Activated T-helper 2 cell treated with anti-CD3 and anti-CD28 coated beads, Interferon-gamma antibody, Interleukin-2, Interleukin-4, amounts not matched to agents 10 μg/mL and 5 μg/mL and 100 μg/mL, durations not matched to agents 14 hours and 24 hours and 36 hours (primary cell): ENCODE measurements around the gene C1orf50. TPM values are rescaled to one million over a fixed set of nuclear protein-coding genes. Genes with fewer than 3 reads are reported as not detected.
"Not testable (repeated sequence)": the region's sequence is repeated elsewhere in the genome, so short reads cannot be mapped to it uniquely, and the experiment has no call there.

Source experiments
- DNase-seq: peaks from one replicate; pipeline ENCODE4 v3.0.0; 2021; ENCODE audit warnings: low spot score
- H3K27ac Mint-ChIP-seq: one replicate; pipeline ENCODE4 v1.8.0; 2021; ENCODE audit warnings: mixed read lengths
- H3K27me3 Mint-ChIP-seq: one replicate; pipeline ENCODE4 v1.8.0; 2021; ENCODE audit warnings: low read depth, mixed read lengths
- H3K36me3 Mint-ChIP-seq: one replicate; pipeline ENCODE4 v1.8.0; 2021; ENCODE audit warnings: low read depth, mixed read lengths
- H3K4me1 Mint-ChIP-seq: one replicate; pipeline ENCODE4 v1.8.0; 2021; ENCODE audit warnings: low read depth, mixed read lengths
- H3K4me3 Mint-ChIP-seq: one replicate; pipeline ENCODE4 v1.8.0; 2021; ENCODE audit warnings: low read depth, mild to moderate bottlenecking, moderate library complexity, mixed read lengths
- H3K9me3 Mint-ChIP-seq: one replicate; pipeline ENCODE4 v1.8.0; 2021; ENCODE audit warnings: mixed read lengths
- intact Hi-C: fragments of 100-400 bp; cut with micrococcal nuclease; formaldehyde crosslinking; loops from one replicate; pipeline ENCODE4 v1.15.1; 2023
- total RNA-seq: library from RNA; stranded (reverse); gene quantifications from 2 replicates; pipeline ENCODE4 v1.2.3, GENCODE V29; 2022

C1orf50 gene
- total RNA-seq, 1 donor from 2014 or later = 6.9 TPM

- H3K4me3 Mint-ChIP-seq = no peak overlapping the region
- intact Hi-C loops = no loop called here
- no peaks in the 10 kb centered on the region for H3K27me3 Mint-ChIP-seq
- no peaks in the 10 kb centered on the region for H3K9me3 Mint-ChIP-seq
- peaks cover 16% of the 10 kb centered on the region for H3K36me3 Mint-ChIP-seq
- DNase-seq = no peak
- no peak overlapping the region for H3K27ac Mint-ChIP-seq
- H3K4me1 Mint-ChIP-seq = no peaks in the 10 kb centered on the region
Observed at GRCh38 chr1:42742617-42743316, 24.3 kb upstream of the C1orf50 start.

DNA sequence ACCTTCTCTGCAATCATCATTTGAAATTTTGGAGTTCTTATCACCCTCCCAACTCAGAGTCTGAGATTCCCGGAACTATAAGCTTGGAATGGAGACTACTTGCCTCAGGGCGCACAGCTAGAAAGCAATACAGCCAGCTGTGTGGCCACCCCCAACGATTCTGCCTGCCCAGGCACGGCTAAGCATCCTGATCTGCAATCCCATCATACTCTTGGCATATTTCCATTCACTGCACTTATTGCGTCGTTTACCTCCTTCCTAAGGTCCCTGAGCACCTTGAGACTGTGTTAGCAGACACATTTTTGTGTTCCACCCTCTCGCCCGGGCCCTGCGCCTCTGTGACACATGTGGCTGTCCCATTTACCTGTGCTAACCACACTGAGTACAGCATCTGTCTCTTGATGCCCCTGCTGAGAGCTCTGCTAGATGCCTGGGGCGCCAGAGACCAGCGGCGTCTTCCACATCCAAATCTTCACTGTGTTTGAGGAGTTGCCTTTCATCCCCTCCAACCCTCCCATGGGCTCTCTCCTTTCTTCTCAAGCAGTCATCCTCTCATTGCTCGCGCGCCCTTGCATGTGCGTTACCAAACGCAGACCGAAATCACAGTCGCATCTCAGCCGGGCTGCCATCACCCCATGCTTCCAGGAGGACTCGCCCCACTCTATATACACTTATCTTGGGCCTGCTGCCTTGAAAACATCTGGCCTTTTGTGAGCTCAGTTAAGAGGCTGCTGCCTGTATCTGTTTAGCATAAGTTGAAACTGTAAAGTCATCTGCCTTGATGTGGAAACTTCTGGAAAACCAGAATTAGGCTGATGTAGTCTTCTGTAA lies 23.5 kb upstream of the C1orf50 start:
- Mint-ChIP-seq H3K36me3 (peaks cover 24% of the 10 kb centered on the region), H3K4me3 (no peak overlapping the region), H3K9me3 (no peaks in the 10 kb centered on the region), H3K27ac (no peak overlapping the region), H3K27me3 (no peaks in the 10 kb centered on the region), H3K4me1 (no peaks in the 10 kb centered on the region)
- intact Hi-C loops = no loop called here
- no peak for DNase-seq

GRCh38 chr1:42744148-42744413 lies 23.0 kb upstream of the C1orf50 start:
- intact Hi-C loops = no loop called here

DNA sequence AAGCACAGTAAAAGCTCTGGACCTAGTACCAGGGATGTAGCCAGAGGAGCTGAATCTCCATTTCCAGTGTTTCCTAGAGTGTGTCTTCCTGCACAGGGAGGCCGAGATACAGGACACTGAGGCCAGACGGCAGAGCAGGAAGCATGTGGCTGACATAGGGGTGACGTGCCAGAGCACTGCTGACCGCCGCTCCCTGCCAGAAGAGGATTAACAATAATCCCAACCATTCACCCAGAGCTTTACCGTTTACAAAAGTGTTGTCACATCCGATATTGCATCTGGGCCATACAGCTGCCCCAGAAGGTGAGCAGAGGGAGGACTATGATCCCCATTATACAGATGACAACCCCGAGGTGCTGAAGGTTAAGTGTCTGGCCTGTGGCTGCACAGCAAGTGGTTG lies 21.2 kb upstream of the C1orf50 start:
- Mint-ChIP-seq H3K4me1 (no peaks in the 10 kb centered on the region), H3K27me3 (no peaks in the 10 kb centered on the region), H3K27ac (no peak overlapping the region), H3K36me3 (peaks cover 42% of the 10 kb centered on the region), H3K4me3 (no peak overlapping the region), H3K9me3 (no peaks in the 10 kb centered on the region)
- no peak for DNase-seq
- intact Hi-C loops = loop anchor here (5.0 kb wide), 1 partner anchor 169 kb away; no protein-coding TSS in a partner anchor

More at GRCh38 chr1:42744148-42744413, 23.0 kb upstream of the C1orf50 start:
- Mint-ChIP-seq H3K27ac (no peak overlapping the region), H3K27me3 (no peaks in the 10 kb centered on the region), H3K4me3 (no peak overlapping the region), H3K36me3 (peaks cover 29% of the 10 kb centered on the region), H3K4me1 (no peaks in the 10 kb centered on the region), H3K9me3 (no peaks in the 10 kb centered on the region)
- no peak for DNase-seq

- Mint-ChIP-seq H3K36me3 (peaks cover 44% of the 10 kb centered on the region), H3K9me3 (peaks cover 1% of the 10 kb centered on the region), H3K4me3 (no peak overlapping the region), H3K4me1 (no peaks in the 10 kb centered on the region), H3K27ac (no peak overlapping the region), H3K27me3 (no peaks in the 10 kb centered on the region)
- intact Hi-C loops = loop anchor here (5.0 kb wide), 1 partner anchor 169 kb away; no protein-coding TSS in a partner anchor
- DNase-seq = no peak
Observed at GRCh38 chr1:42746436-42747105, 20.5 kb upstream of the C1orf50 start.

DNA sequence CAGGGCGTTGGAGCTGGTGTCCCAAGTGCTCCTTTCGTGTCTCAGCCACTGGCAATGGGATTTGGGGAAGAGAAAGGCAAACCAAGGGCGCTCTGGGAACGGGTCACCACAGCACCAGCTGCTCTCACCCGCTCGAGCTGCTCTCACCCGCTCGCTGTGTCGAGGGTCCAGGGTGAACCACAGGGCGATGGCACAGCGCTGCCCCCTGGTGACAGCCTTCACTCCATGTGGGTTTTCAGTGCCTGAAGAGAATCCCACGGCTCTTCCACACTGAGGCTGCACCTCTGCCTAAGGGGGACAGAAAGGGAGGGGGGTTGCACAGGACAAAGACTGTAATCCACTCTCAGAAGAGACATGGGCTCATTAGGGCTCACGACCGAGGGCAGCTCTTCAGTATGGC lies 19.9 kb upstream of the C1orf50 start:
- H3K36me3 Mint-ChIP-seq = peaks cover 49% of the 10 kb centered on the region
- no peaks in the 10 kb centered on the region for H3K27me3 Mint-ChIP-seq
- H3K9me3 Mint-ChIP-seq = peaks cover 5% of the 10 kb centered on the region
- DNase-seq = no peak
- no peak overlapping the region for H3K4me3 Mint-ChIP-seq
- H3K27ac Mint-ChIP-seq = no peak overlapping the region
- intact Hi-C loops = loop anchor here (5.0 kb wide), 1 partner anchor 170 kb away; no protein-coding TSS in a partner anchor
- no peaks in the 10 kb centered on the region for H3K4me1 Mint-ChIP-seq

GRCh38 chr1:42748021-42748420 lies 19.0 kb upstream of the C1orf50 start:
- DNase-seq = no peak
- Mint-ChIP-seq H3K36me3 (peaks cover 58% of the 10 kb centered on the region), H3K4me1 (no peaks in the 10 kb centered on the region), H3K27ac (no peak overlapping the region), H3K27me3 (no peaks in the 10 kb centered on the region), H3K4me3 (no peak overlapping the region), H3K9me3 (peaks cover 5% of the 10 kb centered on the region)
- intact Hi-C loops = loop anchor here (5.0 kb wide), 1 partner anchor 171 kb away; no protein-coding TSS in a partner anchor

- no peaks in the 10 kb centered on the region for H3K4me1 Mint-ChIP-seq
- no peak overlapping the region for H3K27ac Mint-ChIP-seq
- H3K27me3 Mint-ChIP-seq = no peaks in the 10 kb centered on the region
- intact Hi-C loops = loop anchor here (5.0 kb wide), 1 partner anchor 171 kb away; no protein-coding TSS in a partner anchor
- no peak overlapping the region for H3K4me3 Mint-ChIP-seq
- peaks cover 63% of the 10 kb centered on the region for H3K36me3 Mint-ChIP-seq
- peaks cover 5% of the 10 kb centered on the region for H3K9me3 Mint-ChIP-seq
- DNase-seq = no peak
Observed at GRCh38 chr1:42748461-42749410, 18.3 kb upstream of the C1orf50 start.

DNA sequence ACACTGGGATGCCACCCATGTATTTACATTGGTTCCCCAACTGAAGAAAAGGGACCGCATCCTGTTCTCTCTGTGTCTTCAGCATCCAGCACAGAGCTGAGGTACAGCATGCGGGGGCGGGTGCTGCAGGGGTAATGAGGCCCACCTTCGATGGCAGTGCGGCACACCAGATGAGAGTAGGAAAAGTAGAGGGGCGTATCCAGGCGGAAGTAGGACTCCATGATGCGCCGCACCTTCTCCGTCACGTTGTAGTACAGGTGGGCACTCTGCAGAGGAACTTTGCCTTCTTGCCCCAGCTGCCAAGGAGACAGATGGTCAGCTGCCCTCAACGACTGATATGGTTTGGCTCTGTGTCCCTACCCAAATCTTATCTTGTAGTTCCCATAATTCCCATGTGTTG lies 17.0 kb upstream of the C1orf50 start:
- no peaks in the 10 kb centered on the region for H3K4me1 Mint-ChIP-seq
- peaks cover 74% of the 10 kb centered on the region for H3K36me3 Mint-ChIP-seq
- H3K27me3 Mint-ChIP-seq = no peaks in the 10 kb centered on the region
- H3K9me3 Mint-ChIP-seq = peaks cover 5% of the 10 kb centered on the region
- H3K27ac Mint-ChIP-seq = no peak overlapping the region
- intact Hi-C loops = no loop called here
- no peak for DNase-seq
- H3K4me3 Mint-ChIP-seq = no peak overlapping the region

DNA sequence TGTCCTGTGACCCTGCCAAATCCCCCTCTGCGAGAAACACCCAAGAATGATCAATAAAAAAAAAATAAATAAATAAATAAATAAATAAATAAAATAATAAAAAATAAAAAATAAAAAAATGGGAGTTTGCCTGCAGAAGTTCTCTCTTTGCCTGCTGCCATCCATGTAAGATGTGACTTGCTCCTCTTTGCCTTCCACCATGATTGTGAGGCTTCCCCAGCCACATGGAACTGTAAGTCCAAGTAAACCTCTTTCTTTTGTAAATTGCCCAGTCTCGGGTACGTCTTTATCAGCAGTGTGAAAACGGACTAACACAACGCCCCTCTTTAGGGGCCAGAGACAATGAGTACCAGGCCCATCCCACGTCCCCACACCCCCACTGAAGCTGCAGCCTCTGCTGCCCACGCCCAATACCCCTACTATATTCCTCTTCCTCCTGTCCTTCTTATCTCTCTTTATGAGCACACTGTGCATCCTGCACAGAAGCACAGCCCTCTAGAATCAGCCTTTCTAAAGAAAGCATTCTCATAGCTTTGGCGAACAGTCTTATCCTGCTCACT lies 15.5 kb upstream of the C1orf50 start:
- H3K27me3 Mint-ChIP-seq, H3K4me1 Mint-ChIP-seq, H3K4me3 Mint-ChIP-seq, DNase-seq, H3K27ac Mint-ChIP-seq, intact Hi-C loops, H3K9me3 Mint-ChIP-seq: not testable (repeated sequence)
- H3K36me3 Mint-ChIP-seq = peaks cover 77% of the 10 kb centered on the region

- Mint-ChIP-seq H3K4me1 (peaks cover 2% of the 10 kb centered on the region), H3K36me3 (peaks cover 77% of the 10 kb centered on the region)
- intact Hi-C loops = no loop called here
Observed at GRCh38 chr1:42752284-42752683, 14.8 kb upstream of the C1orf50 start.

DNA sequence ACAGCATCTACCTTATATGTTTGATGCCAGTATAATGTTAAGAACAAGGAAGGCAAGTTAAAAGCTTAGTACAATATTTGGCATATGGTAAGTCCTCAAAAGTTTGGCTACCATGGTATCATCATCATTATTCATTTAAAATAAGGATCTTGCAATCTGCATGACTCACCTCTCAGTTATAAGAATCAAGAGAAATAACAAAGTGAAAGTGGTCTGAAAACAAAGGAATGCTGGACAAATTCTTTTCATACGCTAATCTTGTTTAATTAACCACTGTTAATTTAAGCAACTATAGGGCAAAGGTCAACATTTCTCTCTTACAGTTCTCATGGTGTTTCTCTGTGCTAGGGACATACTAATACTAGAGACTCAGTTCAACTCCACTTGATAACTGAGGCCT lies 14.0 kb upstream of the C1orf50 start:
- Mint-ChIP-seq H3K36me3 (peaks cover 78% of the 10 kb centered on the region), H3K27me3 (no peaks in the 10 kb centered on the region)
- intact Hi-C loops = no loop called here

More at GRCh38 chr1:42752284-42752683, 14.8 kb upstream of the C1orf50 start:
- Mint-ChIP-seq H3K27ac (no peak overlapping the region), H3K4me3 (no peak overlapping the region), H3K27me3 (no peaks in the 10 kb centered on the region), H3K9me3 (peaks cover 5% of the 10 kb centered on the region)
- DNase-seq = no peak

More for the DNA sequence above, 14.0 kb upstream of the C1orf50 start:
- no peak overlapping the region for H3K4me3 Mint-ChIP-seq
- H3K9me3 Mint-ChIP-seq = peaks cover 5% of the 10 kb centered on the region
- DNase-seq = no peak
- H3K27ac Mint-ChIP-seq = no peak overlapping the region
- peaks cover 2% of the 10 kb centered on the region for H3K4me1 Mint-ChIP-seq
